ENCODE measurements around the gene KRT78. TPM values are rescaled to one million over a fixed set of nuclear protein-coding genes. Genes with fewer than 3 reads are reported as not detected.

KRT78 gene
- total and polyA plus RNA-seq, 9 of the 15 experiments (the other 6 are each of a cell fraction or from before 2014, with no cell fraction given): not detected

- no peaks in the 10 kb centered on the region for H3K9me1 ChIP-seq (ENCODE audit: control insufficient read depth, insufficient read depth, low read length)
- no peaks in the 10 kb centered on the region for H3K9me3 ChIP-seq (replicated peaks; ENCODE audit: control insufficient read depth, insufficient read depth, low read depth, low read length)
- no peak overlapping the region for H3K27ac ChIP-seq (ENCODE audit: extremely low read depth, low read depth, low read length)
- H3K27me3 ChIP-seq (ENCODE audit: control insufficient read depth in 2 of 2, insufficient read depth in 2 of 2, low read length in 2 of 2): peaks cover 20 to 65% of the 10 kb centered on the region in 2 experiments; a peak in 4 of 5 replicates
- in situ Hi-C loops (cut with MboI): no loop called here
- no peak overlapping the region for H2AFZ ChIP-seq (ENCODE audit: low read depth, low read length)
- H3K9ac ChIP-seq (ENCODE audit: insufficient read depth in 1 of 2, low read depth in 2 of 2, low read length in 2 of 2): no peak overlapping the region
- POLR2A ChIA-PET: interaction anchor here (0.6 kb wide), 1 partner anchor 14 kb away, joined by 5 read pairs; no protein-coding TSS in a partner anchor
- no TSS peak for BruUV-seq (replicated peaks)
- CTCF ChIA-PET (ENCODE audit: low intra/inter-chr PET ratio): no interaction called here
- peaks cover 6% of the 10 kb centered on the region; the same call in 1 of the 2 replicates for H4K20me1 ChIP-seq (replicated peaks; ENCODE audit: control insufficient read depth, insufficient read depth, low read length)
- TF ChIP-seq ZNF3 (CRISPR knock-in tag; IDR thresholded peaks at IDR 0.05): no peak
- no peak for TF ChIP-seq POLR3G (IDR thresholded peaks at IDR 0.05; ENCODE audit: extremely low read depth, insufficient read length, insufficient replicate concordance)
- peak; percentile 46 for TF ChIP-seq ZFP36 (IDR thresholded peaks at IDR 0.05; ENCODE audit: low read depth, low read length, partially characterized antibody)
- intact Hi-C loops (cut with micrococcal nuclease): no loop called here
- ATAC-seq (no peak), DNase-seq (ENCODE audit: extremely low read depth in 1 of 4, low spot score in 3 of 4) (no peak), FAIRE-seq (no peak)
- 1% methylated on average over 8 of the region's 8 CpGs for WGBS (ENCODE audit: insufficient coverage, low coverage, missing lambda C conversion rate)
- H3K79me2 ChIP-seq (ENCODE audit: control insufficient read depth, insufficient read depth, low read length): no peaks in the 10 kb centered on the region
- H3K36me3 ChIP-seq (ENCODE audit: control insufficient read depth, insufficient read depth, low read length): no peaks in the 10 kb centered on the region
- no peaks in the 10 kb centered on the region for H3K4me1 ChIP-seq (replicated peaks in 1 of 2; ENCODE audit: control insufficient read depth in 2 of 2, insufficient read depth in 2 of 2, low read length in 2 of 2)
- H3K4me3 ChIP-seq: no peak overlapping the region
- no peak overlapping the region for H3K4me2 ChIP-seq (ENCODE audit: insufficient read depth, low read length)
These were observed 2.3 kb downstream of the KRT78 start for GRCh38 chr12:52846356-52846970.

- no peaks in the 10 kb centered on the region for H3K4me1 ChIP-seq (replicated peaks in 1 of 2; ENCODE audit: control insufficient read depth in 2 of 2, insufficient read depth in 2 of 2, low read length in 2 of 2)
- FAIRE-seq (no peak), DNase-seq (ENCODE audit: extremely low read depth in 1 of 4, low spot score in 3 of 4) (no peak), ATAC-seq (no peak)
- ChIA-PET POLR2A (no interaction called here), CTCF (ENCODE audit: low intra/inter-chr PET ratio) (no interaction called here)
- no peak overlapping the region for H3K27ac ChIP-seq (ENCODE audit: extremely low read depth, low read depth, low read length)
- no peaks in the 10 kb centered on the region for H3K9me3 ChIP-seq (replicated peaks; ENCODE audit: control insufficient read depth, insufficient read depth, low read depth, low read length)
- no peak overlapping the region for H3K4me3 ChIP-seq
- no peak overlapping the region for H3K9ac ChIP-seq (ENCODE audit: insufficient read depth in 1 of 2, low read depth in 2 of 2, low read length in 2 of 2)
- in situ Hi-C loops (cut with MboI) (no loop called here), intact Hi-C loops (cut with micrococcal nuclease) (no loop called here)
- no peak overlapping the region for H2AFZ ChIP-seq (ENCODE audit: low read depth, low read length)
- peaks cover 6% of the 10 kb centered on the region; the same call in 1 of the 2 replicates for H4K20me1 ChIP-seq (replicated peaks; ENCODE audit: control insufficient read depth, insufficient read depth, low read length)
- H3K27me3 ChIP-seq (ENCODE audit: control insufficient read depth in 2 of 2, insufficient read depth in 2 of 2, low read length in 2 of 2): peaks cover 18 to 61% of the 10 kb centered on the region in 2 experiments; a peak in 4 of 5 replicates
- no peaks in the 10 kb centered on the region for H3K9me1 ChIP-seq (ENCODE audit: control insufficient read depth, insufficient read depth, low read length)
- H3K4me2 ChIP-seq (ENCODE audit: insufficient read depth, low read length): no peak overlapping the region
- no TSS peak for BruUV-seq (replicated peaks)
- no peaks in the 10 kb centered on the region for H3K36me3 ChIP-seq (ENCODE audit: control insufficient read depth, insufficient read depth, low read length)
- H3K79me2 ChIP-seq (ENCODE audit: control insufficient read depth, insufficient read depth, low read length): no peaks in the 10 kb centered on the region
- 0% methylated on average over 1 of the region's 1 CpG for WGBS (ENCODE audit: insufficient coverage, low coverage, missing lambda C conversion rate)
- TF ChIP-seq, protein P1, sequence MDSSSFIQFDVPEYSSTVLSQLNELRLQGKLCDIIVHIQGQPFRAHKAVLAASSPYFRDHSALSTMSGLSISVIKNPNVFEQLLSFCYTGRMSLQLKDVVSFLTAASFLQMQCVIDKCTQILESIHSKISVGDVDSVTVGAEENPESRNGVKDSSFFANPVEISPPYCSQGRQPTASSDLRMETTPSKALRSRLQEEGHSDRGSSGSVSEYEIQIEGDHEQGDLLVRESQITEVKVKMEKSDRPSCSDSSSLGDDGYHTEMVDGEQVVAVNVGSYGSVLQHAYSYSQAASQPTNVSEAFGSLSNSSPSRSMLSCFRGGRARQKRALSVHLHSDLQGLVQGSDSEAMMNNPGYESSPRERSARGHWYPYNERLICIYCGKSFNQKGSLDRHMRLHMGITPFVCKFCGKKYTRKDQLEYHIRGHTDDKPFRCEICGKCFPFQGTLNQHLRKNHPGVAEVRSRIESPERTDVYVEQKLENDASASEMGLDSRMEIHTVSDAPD (CRISPR knock-in tag; IDR thresholded peaks at IDR 0.05): no peak
- TF ChIP-seq, protein P2, sequence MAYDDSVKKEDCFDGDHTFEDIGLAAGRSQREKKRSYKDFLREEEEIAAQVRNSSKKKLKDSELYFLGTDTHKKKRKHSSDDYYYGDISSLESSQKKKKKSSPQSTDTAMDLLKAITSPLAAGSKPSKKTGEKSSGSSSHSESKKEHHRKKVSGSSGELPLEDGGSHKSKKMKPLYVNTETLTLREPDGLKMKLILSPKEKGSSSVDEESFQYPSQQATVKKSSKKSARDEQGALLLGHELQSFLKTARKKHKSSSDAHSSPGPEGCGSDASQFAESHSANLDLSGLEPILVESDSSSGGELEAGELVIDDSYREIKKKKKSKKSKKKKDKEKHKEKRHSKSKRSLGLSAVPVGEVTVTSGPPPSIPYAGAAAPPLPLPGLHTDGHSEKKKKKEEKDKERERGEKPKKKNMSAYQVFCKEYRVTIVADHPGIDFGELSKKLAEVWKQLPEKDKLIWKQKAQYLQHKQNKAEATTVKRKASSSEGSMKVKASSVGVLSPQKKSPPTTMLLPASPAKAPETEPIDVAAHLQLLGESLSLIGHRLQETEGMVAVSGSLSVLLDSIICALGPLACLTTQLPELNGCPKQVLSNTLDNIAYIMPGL (CRISPR knock-in tag; IDR thresholded peaks at IDR 0.05): no peak
- no peak for TF ChIP-seq SNAPC5 (CRISPR knock-in tag; IDR thresholded peaks at IDR 0.05)
- no peak for TF ChIP-seq ZFP1 (CRISPR knock-in tag; IDR thresholded peaks at IDR 0.05)
- TF ChIP-seq, protein P3, sequence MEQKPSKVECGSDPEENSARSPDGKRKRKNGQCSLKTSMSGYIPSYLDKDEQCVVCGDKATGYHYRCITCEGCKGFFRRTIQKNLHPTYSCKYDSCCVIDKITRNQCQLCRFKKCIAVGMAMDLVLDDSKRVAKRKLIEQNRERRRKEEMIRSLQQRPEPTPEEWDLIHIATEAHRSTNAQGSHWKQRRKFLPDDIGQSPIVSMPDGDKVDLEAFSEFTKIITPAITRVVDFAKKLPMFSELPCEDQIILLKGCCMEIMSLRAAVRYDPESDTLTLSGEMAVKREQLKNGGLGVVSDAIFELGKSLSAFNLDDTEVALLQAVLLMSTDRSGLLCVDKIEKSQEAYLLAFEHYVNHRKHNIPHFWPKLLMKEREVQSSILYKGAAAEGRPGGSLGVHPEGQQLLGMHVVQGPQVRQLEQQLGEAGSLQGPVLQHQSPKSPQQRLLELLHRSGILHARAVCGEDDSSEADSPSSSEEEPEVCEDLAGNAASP (IDR thresholded peaks at IDR 0.05): no peak
- no peak for TF ChIP-seq SLC30A9 (CRISPR knock-in tag; IDR thresholded peaks at IDR 0.05)
- TF ChIP-seq TCF7L2 (IDR thresholded peaks at IDR 0.05; ENCODE audit: low read depth, low read length): no peak
- no peak for TF ChIP-seq GABPB1 (CRISPR knock-in tag; IDR thresholded peaks at IDR 0.05)
- TF ChIP-seq MCM3 (IDR thresholded peaks at IDR 0.05): no peak
These were observed 2.8 kb downstream of the KRT78 start for GRCh38 chr12:52845946-52846345.

Measured in K562 (cell line).